Karpas-422 (cell line): ENCODE data around the gene KIRREL1. TPM values are rescaled to one million over a fixed set of nuclear protein-coding genes. Genes with fewer than 3 reads are reported as not detected.

Experiments used
- DNase-seq: peaks from one replicate; pipeline ENCODE4 v3.0.0-alpha.2; 2015
- H2AFZ ChIP-seq: fragments of 200-600 bp; sonication (generic); 2 replicates; pipeline ENCODE4 v1.6.1; 2014; ENCODE audit warnings: antibody characterized with exemption, low read length, mixed read lengths
- H3K27ac ChIP-seq: fragments of 200-600 bp; sonication (generic); 2 replicates; pipeline ENCODE4 v1.5.1; 2014; ENCODE audit warnings: mild to moderate bottlenecking, low read length, moderate library complexity
- H3K27me3 ChIP-seq: fragments of 200-600 bp; sonication (generic); 2 replicates; pipeline ENCODE4 v1.6.1; 2014; ENCODE audit warnings: low read length, mixed read lengths
- H3K36me3 ChIP-seq: fragments of 200-600 bp; sonication (generic); 2 replicates; pipeline ENCODE4 v1.6.1; 2014; ENCODE audit warnings: low read length, mixed read lengths; ENCODE audit not compliant: insufficient read depth
- H3K4me1 ChIP-seq: fragments of 200-600 bp; sonication (generic); 2 replicates; pipeline ENCODE4 v1.6.1; 2014; ENCODE audit warnings: mild to moderate bottlenecking, low read length, mixed read lengths
- H3K4me2 ChIP-seq: fragments of 200-600 bp; sonication (generic); 2 replicates; pipeline ENCODE4 v1.6.1; 2014; ENCODE audit warnings: low read length, low read depth, mild to moderate bottlenecking; ENCODE audit not compliant: poor library complexity, severe bottlenecking
- H3K4me3 ChIP-seq: fragments of 200-600 bp; sonication (generic); 2 replicates; pipeline ENCODE4 v1.5.1; 2014; ENCODE audit warnings: mild to moderate bottlenecking, antibody characterized with exemption, low read length, mixed read lengths
- H3K79me2 ChIP-seq: fragments of 200-600 bp; sonication (generic); 2 replicates; pipeline ENCODE4 v1.6.1; 2014; ENCODE audit warnings: mild to moderate bottlenecking, low read length, mixed read lengths
- H3K9ac ChIP-seq: fragments of 200-600 bp; sonication (generic); 2 replicates; pipeline ENCODE4 v1.6.0; 2014; ENCODE audit warnings: low read length
- H3K9me2 ChIP-seq: fragments of 200-600 bp; sonication (generic), shearing (Covaris generic); replicated peaks from 2 replicates; pipeline ENCODE4 v1.6.0; 2014; ENCODE audit warnings: mild to moderate bottlenecking, low read length, moderate library complexity; ENCODE audit not compliant: insufficient read depth
- H3K9me3 ChIP-seq: fragments of 300-700, 200-600 bp; sonication (generic); 2 replicates; pipeline ENCODE4 v1.6.1; 2014; ENCODE audit warnings: low read length, mixed read lengths
- H4K20me1 ChIP-seq: fragments of 200-600 bp; sonication (generic); 2 replicates; pipeline ENCODE4 v1.6.1; 2014; ENCODE audit warnings: mild to moderate bottlenecking, antibody characterized with exemption, low read length, low read depth; ENCODE audit not compliant: insufficient read depth
- total RNA-seq: library from RNA; depleted of rRNA; stranded (reverse); fragments of >200 nt; shearing (Covaris generic); gene quantifications from 2 replicates; pipeline ENCODE4 v1.2.3, GENCODE V29; 2014; ENCODE audit warnings: low replicate concordance

Gene KIRREL1
- total RNA-seq, 1 experiment from 2014 or later: not detected

- Histone ChIP-seq H3K27ac (no peak overlapping the region), H2AFZ (no peak overlapping the region), H3K9ac (no peak overlapping the region), H3K79me2 (no peaks in the 10 kb centered on the region), H4K20me1 (no peaks in the 10 kb centered on the region), H3K4me3 (no peak overlapping the region), H3K9me3 (no peaks in the 10 kb centered on the region), H3K4me2 (no peak overlapping the region), H3K4me1 (no peaks in the 10 kb centered on the region), H3K27me3 (no peaks in the 10 kb centered on the region), H3K36me3 (no peaks in the 10 kb centered on the region), H3K9me2 (no peaks in the 10 kb centered on the region)
- no peak for DNase-seq
Measured at GRCh38 chr1:158068918-158069317, 75.5 kb downstream of the KIRREL1 start.

- no peaks in the 10 kb centered on the region for H3K4me1 ChIP-seq
- H3K9me3 ChIP-seq: no peaks in the 10 kb centered on the region
- H3K27ac ChIP-seq: no peak overlapping the region
- no peaks in the 10 kb centered on the region for H3K36me3 ChIP-seq
- DNase-seq: no peak
- H3K4me3 ChIP-seq: no peak overlapping the region
- no peak overlapping the region for H3K4me2 ChIP-seq
- no peak overlapping the region for H2AFZ ChIP-seq
- no peaks in the 10 kb centered on the region for H3K27me3 ChIP-seq
- no peaks in the 10 kb centered on the region for H3K9me2 ChIP-seq
- H3K79me2 ChIP-seq: no peaks in the 10 kb centered on the region
- no peak overlapping the region for H3K9ac ChIP-seq
- H4K20me1 ChIP-seq: no peaks in the 10 kb centered on the region
Measured at GRCh38 chr1:158071138-158071537, 77.7 kb downstream of the KIRREL1 start.

GRCh38 chr1:158075078-158075477, 81.6 kb downstream of the KIRREL1 start:
- DNase-seq: no peak

GRCh38 chr1:158076441-158076840, 83.0 kb downstream of the KIRREL1 start:
- Histone ChIP-seq H3K9me2 (no peaks in the 10 kb centered on the region), H3K27ac (no peak overlapping the region), H3K27me3 (no peaks in the 10 kb centered on the region), H3K4me1 (peaks cover 7% of the 10 kb centered on the region), H2AFZ (no peak overlapping the region), H3K36me3 (no peaks in the 10 kb centered on the region), H4K20me1 (no peaks in the 10 kb centered on the region), H3K9ac (no peak overlapping the region), H3K4me3 (no peak overlapping the region), H3K9me3 (no peaks in the 10 kb centered on the region), H3K79me2 (no peaks in the 10 kb centered on the region), H3K4me2 (no peak overlapping the region)
- DNase-seq: no peak

More at GRCh38 chr1:158075078-158075477, 81.6 kb downstream of the KIRREL1 start:
- H3K9me3 ChIP-seq: no peaks in the 10 kb centered on the region
- H3K4me1 ChIP-seq: peaks cover 7% of the 10 kb centered on the region
- H3K4me2 ChIP-seq: no peak overlapping the region
- H3K79me2 ChIP-seq: no peaks in the 10 kb centered on the region
- H3K27me3 ChIP-seq: no peaks in the 10 kb centered on the region
- no peaks in the 10 kb centered on the region for H3K9me2 ChIP-seq
- no peaks in the 10 kb centered on the region for H4K20me1 ChIP-seq
- H2AFZ ChIP-seq: no peak overlapping the region
- no peak overlapping the region for H3K4me3 ChIP-seq
- H3K36me3 ChIP-seq: no peaks in the 10 kb centered on the region
- H3K27ac ChIP-seq: no peak overlapping the region
- H3K9ac ChIP-seq: no peak overlapping the region

- H4K20me1 ChIP-seq: no peaks in the 10 kb centered on the region
- no peak overlapping the region for H2AFZ ChIP-seq
- H3K27ac ChIP-seq: no peak overlapping the region
- no peak for DNase-seq
- H3K9me3 ChIP-seq: no peaks in the 10 kb centered on the region
- H3K4me2 ChIP-seq: no peak overlapping the region
- no peak overlapping the region for H3K4me3 ChIP-seq
- H3K4me1 ChIP-seq: peaks cover 7% of the 10 kb centered on the region
- no peaks in the 10 kb centered on the region for H3K79me2 ChIP-seq
- no peaks in the 10 kb centered on the region for H3K9me2 ChIP-seq
- no peaks in the 10 kb centered on the region for H3K36me3 ChIP-seq
- H3K27me3 ChIP-seq: no peaks in the 10 kb centered on the region
- H3K9ac ChIP-seq: no peak overlapping the region
Measured at GRCh38 chr1:158077411-158078256, 84.2 kb downstream of the KIRREL1 start.

- Histone ChIP-seq H3K9me2 (no peaks in the 10 kb centered on the region), H3K9me3 (no peaks in the 10 kb centered on the region), H3K4me3 (no peak overlapping the region), H3K27me3 (no peaks in the 10 kb centered on the region), H2AFZ (no peak overlapping the region), H3K4me1 (peaks cover 7% of the 10 kb centered on the region), H4K20me1 (no peaks in the 10 kb centered on the region), H3K9ac (no peak overlapping the region), H3K4me2 (no peak overlapping the region), H3K36me3 (no peaks in the 10 kb centered on the region), H3K27ac (no peak overlapping the region), H3K79me2 (no peaks in the 10 kb centered on the region)
- DNase-seq: peak; percentile 43
Measured at GRCh38 chr1:158078569-158079080, 85.2 kb downstream of the KIRREL1 start.

GRCh38 chr1:158080066-158080465, 86.6 kb downstream of the KIRREL1 start:
- no peak overlapping the region for H3K4me2 ChIP-seq
- no peaks in the 10 kb centered on the region for H4K20me1 ChIP-seq
- no peaks in the 10 kb centered on the region for H3K36me3 ChIP-seq
- no peaks in the 10 kb centered on the region for H3K27me3 ChIP-seq
- DNase-seq: no peak
- no peak overlapping the region for H3K27ac ChIP-seq
- H3K79me2 ChIP-seq: no peaks in the 10 kb centered on the region
- H3K9me3 ChIP-seq: no peaks in the 10 kb centered on the region
- H3K4me3 ChIP-seq: no peak overlapping the region
- peaks cover 7% of the 10 kb centered on the region for H3K4me1 ChIP-seq
- H2AFZ ChIP-seq: no peak overlapping the region
- H3K9me2 ChIP-seq: no peaks in the 10 kb centered on the region
- no peak overlapping the region for H3K9ac ChIP-seq

GRCh38 chr1:158084336-158084735, 90.9 kb downstream of the KIRREL1 start:
- Histone ChIP-seq H3K4me2 (no peak overlapping the region), H3K4me1 (no peaks in the 10 kb centered on the region), H3K27me3 (no peaks in the 10 kb centered on the region), H2AFZ (no peak overlapping the region), H3K9me3 (no peaks in the 10 kb centered on the region), H3K36me3 (no peaks in the 10 kb centered on the region), H3K9me2 (no peaks in the 10 kb centered on the region), H3K9ac (no peak overlapping the region), H3K4me3 (no peak overlapping the region), H3K79me2 (no peaks in the 10 kb centered on the region), H4K20me1 (no peaks in the 10 kb centered on the region), H3K27ac (no peak overlapping the region)
- no peak for DNase-seq
